GM19023 (cell line): ENCODE results near the gene SAPCD2.
"Not testable (repeated sequence)": the region's sequence is repeated elsewhere in the genome, so short reads cannot be mapped to it uniquely, and the experiment has no call there.

ENCODE experiments used
- ATAC-seq: cut with Tn5 transposase; IDR thresholded peaks from one replicate; pipeline ENCODE4 v1.9.1; 2021; ENCODE audit warnings: mild to moderate bottlenecking, moderate library complexity; ENCODE audit not compliant: unreplicated experiment

The SAPCD2 gene

DNA sequence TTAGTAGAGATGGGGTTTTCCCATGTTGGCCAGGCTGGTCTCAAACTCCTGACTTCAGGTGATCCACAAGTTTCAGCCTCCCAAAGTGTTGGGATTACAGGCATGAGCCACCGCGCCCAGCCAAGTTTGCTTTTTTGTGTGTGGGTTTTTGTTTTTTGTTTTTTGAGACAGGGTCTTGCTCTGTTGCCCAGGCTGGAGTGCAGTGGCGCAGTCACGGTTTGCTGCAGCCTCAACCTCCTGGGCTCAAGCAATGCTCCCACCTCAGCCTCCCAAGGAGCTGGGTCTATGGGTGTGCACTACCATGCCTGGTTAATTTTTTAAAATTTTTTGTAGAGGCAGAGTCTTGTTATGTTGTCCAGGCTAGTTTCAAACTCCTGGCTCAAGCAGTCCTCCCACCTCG lies 36.9 kb downstream of the SAPCD2 start:
- not testable (repeated sequence) for ATAC-seq

DNA sequence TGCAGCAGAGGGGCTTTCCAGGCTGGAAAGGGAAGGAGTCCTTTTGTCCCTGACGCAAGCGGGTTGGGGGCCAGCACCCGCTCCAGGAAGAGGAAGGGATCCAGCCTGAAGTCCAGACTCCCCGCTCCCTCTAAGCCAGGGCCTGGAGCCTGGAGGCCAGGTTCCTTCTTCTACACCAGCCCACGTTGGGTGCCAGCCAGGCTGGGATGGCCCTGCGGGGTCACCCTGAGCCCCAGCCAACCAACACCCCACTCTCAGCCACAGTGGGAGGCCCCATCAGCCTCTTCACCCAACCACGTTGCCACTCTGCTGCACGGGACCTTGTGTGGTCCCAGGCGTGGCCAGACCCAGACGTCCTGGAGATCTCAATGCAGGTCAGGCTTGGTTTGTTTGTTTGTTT lies 37.5 kb downstream of the SAPCD2 start:
- no peak for ATAC-seq

DNA sequence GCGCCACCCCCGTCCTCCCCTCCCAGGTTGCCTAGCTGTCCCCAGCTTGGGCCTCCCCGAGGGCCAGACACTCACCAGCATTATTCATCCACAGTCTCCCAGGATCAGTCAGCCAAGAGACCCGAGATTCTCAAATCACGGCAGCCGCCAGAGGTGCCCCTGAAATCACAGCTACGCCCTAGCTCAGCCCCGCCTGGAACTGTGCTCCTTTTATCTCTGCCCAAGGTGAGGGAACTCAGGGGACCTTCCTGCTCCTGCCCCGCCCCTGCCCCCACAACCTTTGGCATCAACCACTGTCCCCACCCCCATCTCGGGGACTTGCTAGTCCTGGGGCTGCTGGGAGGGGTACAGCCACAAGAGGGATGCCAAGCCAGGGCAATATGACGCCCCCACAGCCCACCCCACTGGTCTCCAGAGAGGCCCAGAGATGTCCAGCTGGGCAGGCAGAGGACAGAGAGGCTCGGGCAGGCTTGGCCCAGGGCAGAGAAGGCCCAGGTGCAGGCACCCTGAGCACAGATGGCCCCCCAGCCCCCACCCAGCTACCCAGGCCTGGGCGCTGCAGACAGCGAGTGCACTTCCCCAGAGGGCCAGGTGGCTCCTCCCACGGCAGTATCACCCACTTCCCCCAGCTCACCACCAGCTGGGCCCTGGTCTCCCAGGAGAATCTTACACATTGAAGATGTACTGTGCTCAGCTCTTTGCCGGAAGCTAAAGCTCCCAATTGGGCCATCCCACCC lies 38.3 kb downstream of the SAPCD2 start, which contains the start of gene FUT7:
FUT7 (minus strand) TSS at position 185 of the 737 bp plus-strand sequence; CDS start at position 88, 97 bp downstream.
- no peak for ATAC-seq

DNA sequence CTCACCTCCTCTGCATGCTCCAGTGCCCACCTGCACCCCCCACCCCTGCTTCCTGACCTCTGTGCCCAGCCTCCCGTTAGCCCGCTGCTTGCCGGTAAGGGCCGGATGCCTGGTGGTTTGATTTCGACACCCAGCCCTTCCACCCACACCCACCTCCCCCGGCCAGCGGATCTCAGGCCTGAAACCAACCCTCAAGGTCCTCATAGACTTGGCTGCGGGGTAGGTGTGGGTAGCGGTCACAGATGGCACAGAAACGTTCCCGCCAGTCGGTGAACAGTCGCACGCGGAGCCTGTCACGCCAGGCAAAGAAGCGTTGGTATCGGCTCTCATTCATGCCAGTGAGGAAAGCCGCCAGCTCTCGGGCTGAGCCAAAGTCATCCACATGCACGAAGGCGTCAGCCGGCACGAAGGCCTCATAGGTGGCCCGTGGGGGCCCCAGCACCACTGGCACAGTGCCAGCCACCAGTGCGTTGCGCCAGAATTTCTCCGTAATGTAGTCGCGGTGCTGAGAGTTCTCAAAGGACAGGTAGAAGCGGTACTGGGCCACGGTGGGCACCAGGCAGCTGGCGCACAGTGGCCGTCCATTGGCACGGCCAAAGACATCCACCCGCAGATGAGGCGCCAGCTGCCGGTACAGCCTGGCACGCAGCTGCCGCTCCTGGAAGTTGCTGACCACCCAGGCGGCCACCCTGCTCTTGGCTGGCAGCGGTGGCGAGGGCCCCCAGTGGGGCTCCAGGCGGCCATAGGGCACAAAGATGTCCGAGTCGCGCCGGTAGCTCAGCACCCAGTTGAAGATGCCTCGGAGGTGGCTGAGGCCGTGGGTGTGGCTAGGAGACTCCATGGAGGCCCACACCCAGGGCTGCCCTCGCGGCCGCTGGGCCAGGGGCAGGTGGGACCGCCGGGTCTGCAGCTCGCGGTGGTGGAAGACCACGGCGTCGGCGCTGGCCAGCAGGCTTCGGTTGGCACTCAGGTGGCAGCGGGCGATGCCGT lies 39.5 kb downstream of the SAPCD2 start:
- no peak for ATAC-seq

DNA sequence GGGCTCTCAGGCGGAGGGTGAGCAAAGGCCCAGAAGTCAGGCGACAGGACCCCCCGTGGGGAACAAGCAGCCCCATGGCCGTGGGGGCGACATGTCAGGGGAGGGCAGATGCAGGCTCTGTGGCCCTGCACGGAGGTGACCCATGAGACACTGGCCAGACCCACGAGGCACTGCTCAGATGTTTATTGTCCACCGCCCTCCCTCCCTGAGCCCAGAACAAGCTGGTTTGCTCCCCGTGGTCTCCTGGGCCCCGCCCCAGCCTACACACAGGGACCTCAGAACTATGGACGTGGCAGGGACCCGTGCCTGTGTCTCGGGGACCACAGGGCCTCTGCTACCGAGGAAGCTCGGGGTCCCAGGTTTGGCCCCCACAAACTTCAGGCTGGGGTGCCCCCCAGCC lies 40.4 kb downstream of the SAPCD2 start:
- ATAC-seq = no peak

DNA sequence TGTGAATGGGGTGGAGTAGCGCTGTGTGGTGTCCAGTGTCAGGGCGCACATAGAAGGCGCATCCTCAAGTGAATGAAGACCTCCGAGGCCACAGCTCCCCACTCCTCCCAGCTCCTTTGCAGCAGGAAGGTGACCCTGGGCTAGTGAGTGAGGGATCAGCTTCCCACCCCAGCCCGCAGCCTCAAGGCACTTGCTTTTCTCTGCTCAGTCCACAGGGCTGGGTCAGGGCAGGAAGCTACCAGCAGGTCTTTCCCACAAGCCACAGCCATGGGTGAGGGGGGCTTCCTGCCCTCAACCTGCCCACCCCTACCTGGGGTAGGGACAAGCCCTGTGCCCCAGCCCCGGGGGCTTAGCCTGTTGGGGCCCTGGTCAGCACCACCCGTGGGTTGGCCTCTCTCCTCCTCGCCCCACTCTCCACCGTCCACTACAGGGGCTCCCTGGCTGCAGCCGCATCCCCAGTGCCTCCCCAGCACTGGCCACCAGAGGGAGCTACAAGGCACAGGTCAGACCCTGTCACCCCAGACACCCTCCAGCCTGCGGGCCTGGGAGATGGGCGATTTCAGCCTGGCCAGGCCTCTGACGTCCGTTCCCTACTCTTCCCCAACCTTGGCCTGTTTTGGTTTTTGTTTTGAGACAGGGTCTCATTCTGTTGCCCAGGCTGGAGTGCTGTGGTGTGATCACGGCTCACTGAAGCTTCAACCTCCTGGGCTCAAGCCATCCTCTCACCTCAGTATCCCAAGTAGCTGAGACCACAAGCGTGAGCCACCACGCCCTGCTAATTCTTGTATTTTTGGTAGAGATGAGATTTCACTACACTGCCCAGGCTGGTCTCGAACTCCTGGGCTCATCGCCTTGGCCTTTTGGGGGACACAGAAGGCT lies 41.1 kb downstream of the SAPCD2 start:
- no peak for ATAC-seq

DNA sequence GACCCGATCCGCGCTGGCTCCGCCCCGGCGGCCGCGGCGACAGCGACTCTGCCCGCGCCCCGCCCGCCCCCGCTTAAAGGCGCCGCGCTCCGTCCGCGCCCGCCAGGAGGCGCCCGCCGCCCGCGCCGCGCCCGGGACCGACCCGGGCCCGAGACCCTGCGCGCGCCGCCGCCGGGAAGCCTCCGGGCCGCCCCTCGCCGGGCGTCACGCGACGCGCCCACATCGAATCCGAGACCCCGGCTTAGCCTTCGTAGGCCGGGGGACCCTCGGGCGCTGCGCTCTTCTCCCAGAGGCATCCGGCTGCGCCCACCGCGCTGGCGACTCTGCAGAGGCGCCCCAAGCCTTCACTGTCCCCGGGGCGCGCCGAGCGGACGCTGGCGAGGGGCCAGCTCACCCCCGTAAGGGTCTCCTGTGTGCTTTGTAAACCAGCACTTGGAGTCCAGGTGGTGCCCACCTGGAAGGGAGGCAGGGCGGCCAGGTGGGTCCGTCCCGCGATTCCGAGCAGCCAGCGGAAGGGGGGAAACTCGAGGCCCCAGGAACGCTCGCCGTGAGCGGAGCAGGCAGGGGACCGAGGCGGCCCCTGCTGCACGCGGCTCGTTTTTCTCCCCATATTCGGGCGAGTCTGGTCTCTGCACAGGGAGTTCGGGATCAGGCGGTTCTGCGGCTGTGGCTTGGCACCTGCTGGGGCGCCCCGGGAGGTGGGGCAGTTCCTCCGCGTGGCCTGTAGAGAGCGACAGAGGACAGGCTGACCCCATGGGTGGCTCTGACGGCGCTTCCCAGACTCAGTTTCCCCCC lies 41.9 kb downstream of the SAPCD2 start:
- ATAC-seq = peak; percentile 37

DNA sequence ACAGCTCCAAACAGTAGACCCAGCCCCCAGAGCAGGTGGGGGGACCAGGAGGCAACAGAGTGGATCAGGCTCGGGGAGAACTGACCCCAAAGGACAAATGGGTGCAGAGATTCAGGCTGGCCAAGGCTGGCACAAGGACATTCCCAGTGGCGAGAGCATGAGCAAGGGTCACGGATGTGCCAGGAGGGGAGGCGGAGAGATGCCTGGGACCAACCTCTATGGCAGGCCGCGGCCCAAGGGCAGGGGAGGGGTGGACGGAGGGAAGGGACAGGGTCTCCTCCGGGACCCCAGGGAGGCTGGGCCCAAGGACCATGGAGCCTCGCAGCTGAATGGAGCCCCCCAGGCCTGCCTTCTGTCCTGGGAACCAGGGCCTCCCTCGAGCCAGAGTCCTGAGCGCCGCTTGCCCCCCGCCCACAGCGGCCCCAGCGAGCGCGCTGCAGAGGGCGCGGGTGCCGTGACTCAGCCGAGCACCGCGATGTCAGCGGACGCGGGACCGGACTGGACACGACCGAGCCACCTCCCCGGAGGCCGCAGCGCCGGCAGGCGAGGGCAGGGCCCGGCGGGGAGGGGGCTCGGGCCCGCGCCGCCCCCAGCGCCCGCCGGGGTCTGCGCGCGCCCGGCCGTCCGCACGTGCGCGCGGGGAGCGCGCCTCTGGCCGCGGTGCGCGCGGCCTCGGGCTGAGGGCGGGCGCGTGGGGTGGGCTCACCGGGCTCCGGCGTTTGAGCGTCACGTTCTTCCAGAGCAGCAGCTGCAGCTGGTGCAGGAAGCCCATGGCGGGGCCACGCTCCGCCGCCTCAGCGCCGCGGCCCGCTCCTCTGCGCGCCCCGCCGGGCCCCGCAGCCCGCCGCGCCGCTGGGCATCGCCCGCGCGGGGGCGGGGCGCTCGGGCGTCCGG lies 42.7 kb downstream of the SAPCD2 start, which contains the start of gene ABCA2:
ABCA2 (minus strand) TSS at position 869 of the 894 bp plus-strand sequence; CDS start at position 772, 97 bp downstream.
- no peak for ATAC-seq

DNA sequence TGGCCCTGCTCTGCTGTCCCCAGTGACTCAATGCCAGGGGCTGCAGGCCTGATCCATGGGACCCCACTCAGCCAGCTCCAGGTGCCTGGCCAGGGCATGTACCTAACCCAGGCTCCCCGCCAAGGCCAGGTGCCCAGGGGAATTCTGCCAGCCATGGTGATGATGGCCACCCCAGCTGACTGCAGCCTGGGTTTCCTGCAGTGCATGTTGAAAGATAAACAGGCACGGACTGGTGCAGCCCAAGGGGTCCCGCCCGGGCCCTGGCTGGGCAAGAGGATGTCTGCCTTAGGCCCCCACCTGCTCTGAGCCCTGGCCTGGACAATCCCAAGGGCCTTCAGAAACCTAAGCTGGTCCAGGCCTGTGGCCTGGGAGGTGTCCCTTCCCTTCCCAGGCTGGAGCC lies 43.5 kb downstream of the SAPCD2 start:
- ATAC-seq = no peak

DNA sequence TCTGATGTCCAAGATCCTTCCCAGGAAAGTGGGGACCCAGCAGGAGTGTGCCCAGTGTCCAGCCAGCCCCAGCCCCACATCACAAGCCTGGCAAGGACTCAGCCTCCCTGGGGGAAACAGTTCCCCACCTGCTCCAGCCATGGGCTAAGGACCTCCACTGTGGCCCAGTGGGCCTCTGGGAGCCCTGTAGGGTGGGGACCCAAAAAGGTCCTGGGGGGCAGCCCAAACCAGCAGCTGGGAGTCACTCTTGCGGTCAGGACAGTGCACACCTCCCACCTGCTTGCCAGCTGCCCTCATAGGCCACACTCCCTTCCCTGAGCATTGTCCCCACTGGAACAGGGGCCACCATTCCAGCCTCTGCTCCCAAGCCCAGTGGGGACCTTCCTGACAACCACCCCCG lies 44.0 kb downstream of the SAPCD2 start:
- ATAC-seq = no peak

DNA sequence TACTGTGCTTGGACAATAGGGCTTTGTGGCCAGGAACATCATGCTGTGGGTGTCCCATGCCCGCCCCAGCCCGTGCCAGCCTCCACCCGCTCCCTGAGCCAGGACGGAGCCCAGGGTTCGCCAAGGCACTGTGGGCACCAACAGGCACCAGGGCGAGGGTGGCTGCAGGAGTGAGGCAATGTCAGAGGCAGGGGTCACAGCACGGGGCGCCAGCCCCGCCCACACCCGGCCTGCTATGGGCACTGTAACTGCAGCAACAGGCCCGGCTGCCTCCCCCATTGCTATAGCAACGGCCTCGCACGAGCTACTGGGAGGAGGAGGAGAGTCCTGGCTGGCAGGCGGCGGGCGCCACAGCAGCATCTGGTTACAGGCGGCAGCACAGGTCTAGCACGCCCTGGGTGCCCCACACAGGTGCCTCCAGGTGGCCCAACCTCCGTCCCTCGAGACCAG lies 44.8 kb downstream of the SAPCD2 start:
- ATAC-seq = no peak

DNA sequence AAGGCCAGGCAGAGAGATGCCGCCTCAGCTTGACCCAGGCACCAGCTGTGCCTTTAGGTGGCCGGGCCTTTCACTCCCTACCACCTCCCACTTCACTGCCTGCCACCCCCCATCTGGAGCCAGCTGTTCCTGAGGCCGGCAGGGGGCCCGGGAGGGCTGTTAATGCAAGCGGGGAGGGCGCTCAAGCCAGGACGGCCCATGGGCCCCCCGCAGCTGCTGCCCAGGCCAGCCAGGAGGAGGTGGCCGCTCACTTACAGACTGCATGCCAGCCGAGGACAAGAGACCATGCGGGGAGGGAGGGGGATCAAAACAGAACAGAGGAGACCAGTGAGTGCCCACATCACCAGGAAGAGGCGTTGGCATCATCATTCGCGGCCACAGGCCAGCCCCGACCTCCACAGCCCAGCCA lies 46.8 kb downstream of the SAPCD2 start:
- no peak for ATAC-seq

DNA sequence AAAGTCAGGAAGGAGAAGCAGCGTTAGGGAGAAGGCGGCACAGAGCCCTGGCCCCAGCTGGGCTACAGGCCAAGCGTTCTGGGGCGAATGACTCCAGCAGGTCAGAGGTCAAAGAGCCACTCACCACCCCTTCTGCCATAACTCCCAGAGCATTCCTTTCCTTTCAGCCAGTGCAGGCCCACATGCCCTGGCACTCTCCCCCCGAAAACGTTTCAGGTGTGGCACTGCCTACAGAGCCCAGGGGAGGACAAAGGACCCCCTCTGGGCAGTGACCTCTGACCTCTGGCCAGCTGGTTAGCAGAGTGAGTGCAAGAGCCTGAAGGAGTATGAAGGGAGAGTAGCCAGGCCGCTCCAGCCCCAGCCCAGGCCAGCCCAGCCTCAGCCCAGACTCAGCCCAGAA lies 47.2 kb downstream of the SAPCD2 start:
- no peak for ATAC-seq

DNA sequence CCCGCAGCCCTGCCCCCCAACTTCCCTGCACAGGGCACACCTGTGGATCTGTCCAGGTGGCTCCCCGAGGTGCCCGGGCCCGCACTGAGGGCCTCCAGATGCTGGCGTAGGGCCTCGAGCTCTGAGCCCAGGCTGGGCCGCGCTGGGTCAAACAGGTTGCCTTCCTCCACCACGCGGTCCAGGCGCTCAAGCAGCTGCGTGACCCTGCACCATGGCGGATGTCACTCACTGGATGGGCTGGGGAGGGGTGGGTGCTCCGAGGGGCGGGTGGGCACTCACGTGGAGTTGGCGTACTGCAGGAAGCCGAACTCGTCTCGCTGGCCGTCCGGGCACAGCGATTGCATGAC lies 47.7 kb downstream of the SAPCD2 start:
- no peak for ATAC-seq

DNA sequence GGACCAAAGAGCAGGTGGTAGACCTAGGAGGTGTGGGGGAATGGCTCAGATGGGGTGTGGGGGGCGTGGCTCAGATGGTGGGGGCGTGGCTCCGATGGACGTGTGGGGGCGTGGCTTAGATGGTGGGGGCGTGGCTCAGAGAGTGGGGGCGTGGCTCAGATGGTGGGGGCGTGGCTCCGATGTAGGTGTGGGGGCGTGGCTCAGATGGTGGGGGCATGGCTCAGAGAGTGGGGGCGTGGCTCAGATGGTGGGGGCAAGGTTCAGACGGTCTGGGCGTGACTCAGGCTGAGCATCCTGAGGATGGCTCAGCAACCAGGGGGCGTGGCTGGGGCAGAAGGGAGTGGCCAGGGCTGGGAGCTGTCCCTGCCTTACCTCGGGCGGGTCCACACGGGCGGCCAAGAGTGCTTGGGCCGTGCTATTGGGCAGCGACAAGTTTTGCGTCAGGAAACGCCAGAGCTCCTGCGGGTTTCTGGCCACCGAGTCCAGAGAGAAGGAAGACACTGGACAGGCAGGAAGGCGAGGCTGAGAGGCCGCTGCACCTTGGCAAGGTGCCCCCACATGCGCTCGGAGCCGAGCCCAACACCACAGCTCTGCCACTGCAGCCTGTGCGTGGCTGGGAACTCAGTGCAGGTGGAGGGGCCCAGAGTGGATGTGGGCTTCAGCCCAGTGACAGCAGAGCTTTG lies 48.2 kb downstream of the SAPCD2 start:
- no peak for ATAC-seq

DNA sequence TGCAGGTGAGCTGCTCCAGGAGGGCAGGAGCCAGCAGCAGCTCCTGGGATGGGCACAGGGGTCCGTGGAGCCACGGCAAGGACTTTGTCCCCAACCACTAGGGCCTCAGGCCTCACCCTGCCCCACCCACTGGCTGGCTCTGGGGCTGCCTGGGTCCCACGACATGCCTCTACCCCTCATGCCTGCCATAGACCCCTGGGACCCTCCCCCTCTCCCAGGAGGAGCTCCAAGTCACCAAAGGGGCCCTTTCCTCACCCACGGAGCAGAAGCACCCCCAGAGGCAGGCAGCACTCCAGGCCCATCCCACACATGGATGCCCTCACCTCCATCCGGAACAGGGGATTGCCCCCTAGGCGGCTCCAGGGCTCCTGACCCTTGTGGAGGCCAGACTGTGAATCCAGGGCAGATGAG lies 48.8 kb downstream of the SAPCD2 start:
- ATAC-seq = no peak

DNA sequence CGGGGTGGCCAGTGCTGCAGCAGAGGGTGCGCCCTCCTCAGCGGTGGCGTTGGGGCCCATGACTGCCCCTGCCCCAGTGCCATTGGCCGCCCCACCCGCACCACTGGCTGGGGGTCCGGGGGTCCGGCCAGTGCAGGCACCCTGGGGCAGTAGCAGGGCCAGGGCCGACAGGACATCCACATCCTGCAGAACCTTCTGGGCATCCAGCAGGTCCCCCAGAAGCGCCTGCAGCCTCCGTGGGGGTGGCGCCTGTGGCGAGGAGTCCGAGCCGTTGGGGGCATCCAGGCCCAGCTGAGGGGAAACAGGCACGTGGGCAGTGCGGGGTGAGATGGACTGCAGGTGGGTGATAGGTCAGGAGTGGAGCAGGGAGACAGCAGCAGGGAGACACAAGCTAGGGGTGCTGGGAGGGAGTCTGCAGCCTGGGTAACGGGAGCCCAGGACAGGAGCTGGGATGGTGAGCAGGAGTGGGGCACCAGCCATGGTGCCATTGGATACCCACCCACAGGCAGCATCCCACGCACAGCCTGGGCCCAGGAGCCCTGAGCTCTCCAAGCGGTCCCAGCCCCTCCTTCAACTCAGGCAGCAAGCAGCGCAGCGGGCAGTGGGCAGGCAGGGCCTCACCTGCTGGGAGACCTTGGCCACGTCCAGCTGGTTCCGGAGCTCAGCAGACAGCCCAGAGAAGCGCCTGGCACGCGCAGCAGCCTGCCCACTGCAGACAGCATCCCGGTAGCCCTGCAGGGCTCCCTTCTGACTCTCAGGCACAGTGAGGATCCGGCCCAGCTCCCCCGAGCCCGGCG lies 49.4 kb downstream of the SAPCD2 start:
- ATAC-seq = no peak
